ENCODE measurements around the gene OSTN.

OSTN gene

GRCh38 chr3:191280882-191281281 is 81.8 kb downstream of the OSTN start:
- Histone ChIP-seq H3K36me3 (ENCODE audit: insufficient read depth, insufficient read length, low read length) (no peaks in the 10 kb centered on the region), H3K4me3 (ENCODE audit: insufficient read length, low read depth) (no peak overlapping the region), H3K27me3 (ENCODE audit: insufficient read depth, insufficient read length) (no peaks in the 10 kb centered on the region), H3K4me1 (ENCODE audit: insufficient read depth, insufficient read length) (no peaks in the 10 kb centered on the region), H3K9ac (ENCODE audit: insufficient read length, low read depth) (no peak overlapping the region), H3K9me3 (ENCODE audit: insufficient read depth, low read length) (no peaks in the 10 kb centered on the region)
- DNase-seq (ENCODE audit: low read depth, low spot score): no peak
- TF ChIP-seq SUZ12 (IDR thresholded peaks at IDR 0.05; ENCODE audit: extremely low read depth, insufficient read depth, insufficient read length): no peak
- TF ChIP-seq YY1 (IDR thresholded peaks at IDR 0.05; ENCODE audit: insufficient read depth, insufficient read length): no peak
- TF ChIP-seq ZNF274 (IDR thresholded peaks at IDR 0.05; ENCODE audit: low read depth, low read length): no peak

DNA sequence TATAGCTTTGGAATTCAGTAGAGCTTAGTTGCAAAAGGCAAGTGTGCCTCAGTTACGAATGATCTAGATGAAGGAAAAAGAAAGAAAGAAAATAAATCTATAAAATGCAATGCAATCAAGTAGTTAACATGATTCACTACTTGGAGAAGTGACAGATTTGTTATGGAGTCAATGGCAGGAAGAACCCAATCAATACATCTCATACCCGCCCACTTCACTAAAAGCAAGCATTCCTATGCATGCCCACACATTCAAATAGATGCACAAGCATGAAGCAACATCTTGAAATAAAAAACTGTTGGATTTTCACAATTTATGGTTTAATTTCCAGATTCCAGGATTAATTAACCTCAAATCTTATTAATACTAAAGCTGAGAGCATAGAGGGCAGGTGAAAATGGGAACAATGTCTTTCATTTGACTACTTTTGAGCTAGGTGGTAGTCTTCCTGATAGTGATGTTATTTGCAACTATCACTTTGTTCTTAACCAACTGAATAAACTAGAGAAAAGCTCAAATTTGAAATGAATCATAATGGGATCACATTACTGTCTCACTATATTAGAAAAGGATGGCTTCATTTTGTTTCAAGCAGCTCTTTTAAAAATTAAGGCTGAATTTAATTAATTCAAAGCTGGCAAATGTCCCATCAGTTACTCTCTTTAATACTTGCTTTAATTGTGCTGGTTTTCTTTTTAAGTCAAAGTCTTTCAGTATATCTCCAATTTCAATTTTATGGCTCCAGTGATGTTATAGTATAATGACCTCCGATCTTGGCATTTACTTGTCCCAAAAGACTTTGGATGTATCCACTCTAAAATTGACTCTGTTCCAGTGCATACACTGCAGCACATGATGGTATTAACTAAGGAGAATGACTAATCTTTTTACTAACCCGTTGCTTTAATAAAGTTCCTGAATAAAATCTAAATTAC is 83.5 kb downstream of the OSTN start:
- no peak for DNase-seq (ENCODE audit: low read depth, low spot score)
- no peaks in the 10 kb centered on the region for H3K27me3 ChIP-seq (ENCODE audit: insufficient read depth, insufficient read length)
- no peaks in the 10 kb centered on the region for H3K36me3 ChIP-seq (ENCODE audit: insufficient read depth, insufficient read length, low read length)
- no peak overlapping the region for H3K9ac ChIP-seq (ENCODE audit: insufficient read length, low read depth)
- no peaks in the 10 kb centered on the region for H3K9me3 ChIP-seq (ENCODE audit: insufficient read depth, low read length)
- no peak overlapping the region for H3K4me3 ChIP-seq (ENCODE audit: insufficient read length, low read depth)
- no peaks in the 10 kb centered on the region for H3K4me1 ChIP-seq (ENCODE audit: insufficient read depth, insufficient read length)
- no peak for TF ChIP-seq YY1 (IDR thresholded peaks at IDR 0.05; ENCODE audit: insufficient read depth, insufficient read length)
- TF ChIP-seq ZNF274 (IDR thresholded peaks at IDR 0.05; ENCODE audit: low read depth, low read length): no peak
- no peak for TF ChIP-seq SUZ12 (IDR thresholded peaks at IDR 0.05; ENCODE audit: extremely low read depth, insufficient read depth, insufficient read length)

DNA sequence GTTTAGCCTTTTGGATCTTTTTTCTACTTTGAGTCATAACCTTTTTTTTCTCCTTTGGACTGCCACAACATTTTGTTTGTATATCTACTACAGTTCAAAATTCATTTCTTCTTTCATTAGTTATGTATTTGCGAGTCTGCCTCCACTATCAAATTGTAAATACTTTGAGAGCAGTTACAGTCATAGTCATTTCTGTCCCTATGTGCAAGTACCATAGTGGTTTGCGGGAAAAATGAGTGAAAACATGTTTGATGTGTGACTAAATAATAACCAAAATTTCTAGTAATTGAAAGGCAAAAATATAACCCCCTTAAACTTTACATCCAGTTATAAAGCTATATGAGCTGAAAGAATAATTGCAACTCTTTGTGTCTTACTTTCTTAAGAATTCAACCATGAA is 84.4 kb downstream of the OSTN start:
- no peaks in the 10 kb centered on the region for H3K27me3 ChIP-seq (ENCODE audit: insufficient read depth, insufficient read length)

DNA sequence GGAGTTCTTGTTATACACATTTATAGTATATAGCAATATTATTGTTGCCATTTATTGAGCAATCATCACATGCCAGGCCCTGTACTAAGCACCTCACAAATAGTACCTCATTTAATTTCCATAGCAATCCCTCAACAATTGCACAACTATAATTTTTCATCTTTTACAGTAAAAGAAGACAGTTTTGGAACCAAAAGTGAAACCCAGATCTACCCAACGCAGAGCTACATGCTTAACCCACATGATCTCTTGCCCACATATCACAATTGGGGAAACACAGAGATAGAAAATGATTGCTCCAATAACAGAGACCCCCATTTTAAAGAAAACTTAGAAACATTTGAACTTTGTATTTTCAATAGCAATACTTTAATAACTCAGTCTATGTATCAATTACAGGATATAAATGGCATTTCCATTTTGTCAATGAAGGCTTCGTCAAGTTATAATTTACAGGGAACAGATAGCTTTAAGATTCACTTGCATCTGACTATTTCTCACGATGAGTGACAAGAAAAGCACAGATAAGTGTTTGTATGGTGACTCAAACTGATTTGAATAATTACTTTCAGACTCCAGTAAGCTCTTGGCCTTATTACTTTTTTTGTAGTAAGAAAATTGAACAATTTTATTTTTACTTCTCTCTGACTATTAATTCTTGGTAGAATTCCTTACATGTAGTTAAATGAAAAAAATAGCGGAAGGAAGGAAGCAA is 91.4 kb downstream of the OSTN start:
- no peaks in the 10 kb centered on the region for H3K4me1 ChIP-seq (ENCODE audit: insufficient read depth, insufficient read length)
- DNase-seq (ENCODE audit: low read depth, low spot score): no peak
- H3K9me3 ChIP-seq (ENCODE audit: insufficient read depth, low read length): no peaks in the 10 kb centered on the region
- H3K36me3 ChIP-seq (ENCODE audit: insufficient read depth, insufficient read length, low read length): no peaks in the 10 kb centered on the region
- H3K27me3 ChIP-seq (ENCODE audit: insufficient read depth, insufficient read length): no peaks in the 10 kb centered on the region
- no peak for TF ChIP-seq YY1 (IDR thresholded peaks at IDR 0.05; ENCODE audit: insufficient read depth, insufficient read length)
- no peak for TF ChIP-seq ZNF274 (IDR thresholded peaks at IDR 0.05; ENCODE audit: low read depth, low read length)
- no peak for TF ChIP-seq SUZ12 (IDR thresholded peaks at IDR 0.05; ENCODE audit: extremely low read depth, insufficient read depth, insufficient read length)
- H3K9ac ChIP-seq (ENCODE audit: insufficient read length, low read depth): no peak overlapping the region
- H3K4me3 ChIP-seq (ENCODE audit: insufficient read length, low read depth): no peak overlapping the region

More for the DNA sequence above, 84.4 kb downstream of the OSTN start:
- Histone ChIP-seq H3K36me3 (ENCODE audit: insufficient read depth, insufficient read length, low read length) (no peaks in the 10 kb centered on the region), H3K4me3 (ENCODE audit: insufficient read length, low read depth) (no peak overlapping the region), H3K9ac (ENCODE audit: insufficient read length, low read depth) (no peak overlapping the region), H3K4me1 (ENCODE audit: insufficient read depth, insufficient read length) (no peaks in the 10 kb centered on the region), H3K9me3 (ENCODE audit: insufficient read depth, low read length) (no peaks in the 10 kb centered on the region)
- TF ChIP-seq YY1 (IDR thresholded peaks at IDR 0.05; ENCODE audit: insufficient read depth, insufficient read length) (no peak), SUZ12 (IDR thresholded peaks at IDR 0.05; ENCODE audit: extremely low read depth, insufficient read depth, insufficient read length) (no peak), ZNF274 (IDR thresholded peaks at IDR 0.05; ENCODE audit: low read depth, low read length) (no peak)
- DNase-seq (ENCODE audit: low read depth, low spot score): no peak

DNA sequence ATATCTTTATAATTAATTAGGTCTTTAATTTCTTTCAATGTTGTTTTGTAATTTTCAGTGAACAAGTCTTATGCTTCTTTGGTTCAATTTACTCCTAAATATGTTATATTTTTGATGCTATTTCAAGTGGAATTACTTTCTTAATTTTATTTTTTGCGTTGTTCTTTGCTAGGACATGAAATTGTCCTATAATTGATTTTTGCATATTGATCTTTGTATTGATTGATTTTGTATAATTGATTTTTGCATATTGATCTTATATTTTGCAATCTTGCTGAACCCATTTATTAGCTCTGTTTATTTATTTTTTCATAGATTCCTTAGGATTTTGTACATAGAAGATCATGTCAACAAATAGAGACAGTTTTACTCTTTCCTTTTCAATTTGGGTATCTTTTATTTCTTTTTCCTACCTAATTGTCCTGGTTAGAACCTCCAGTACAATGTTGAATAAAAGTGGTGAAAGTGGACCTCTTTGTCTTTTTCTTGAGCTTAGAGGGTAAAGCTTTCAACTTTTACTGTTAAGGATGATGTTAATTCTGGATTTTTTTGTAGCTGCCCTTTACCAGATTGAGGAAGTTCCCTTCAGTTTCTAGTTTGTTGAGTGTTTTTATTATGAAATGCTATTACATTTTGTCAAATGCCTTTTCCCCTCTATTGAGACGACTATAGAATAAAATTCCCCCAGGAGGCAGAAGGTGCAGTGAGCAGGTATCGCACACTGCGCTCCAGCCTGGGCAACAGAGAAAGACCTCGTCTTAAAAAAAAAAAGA is 93.4 kb downstream of the OSTN start:
- DNase-seq (ENCODE audit: low read depth, low spot score): no peak
- Histone ChIP-seq H3K4me3 (ENCODE audit: insufficient read length, low read depth) (no peak overlapping the region), H3K27me3 (ENCODE audit: insufficient read depth, insufficient read length) (no peaks in the 10 kb centered on the region), H3K36me3 (ENCODE audit: insufficient read depth, insufficient read length, low read length) (no peaks in the 10 kb centered on the region), H3K9ac (ENCODE audit: insufficient read length, low read depth) (no peak overlapping the region), H3K9me3 (ENCODE audit: insufficient read depth, low read length) (no peaks in the 10 kb centered on the region), H3K4me1 (ENCODE audit: insufficient read depth, insufficient read length) (no peaks in the 10 kb centered on the region)
- no peak for TF ChIP-seq SUZ12 (IDR thresholded peaks at IDR 0.05; ENCODE audit: extremely low read depth, insufficient read depth, insufficient read length)
- TF ChIP-seq YY1 (IDR thresholded peaks at IDR 0.05; ENCODE audit: insufficient read depth, insufficient read length): no peak
- no peak for TF ChIP-seq ZNF274 (IDR thresholded peaks at IDR 0.05; ENCODE audit: low read depth, low read length)

GRCh38 chr3:191294291-191294690 is 95.2 kb downstream of the OSTN start:
- Histone ChIP-seq H3K9me3 (ENCODE audit: insufficient read depth, low read length) (peaks cover 2% of the 10 kb centered on the region; the same call in 1 of the 2 replicates), H3K9ac (ENCODE audit: insufficient read length, low read depth) (no peak overlapping the region), H3K4me3 (ENCODE audit: insufficient read length, low read depth) (no peak overlapping the region), H3K36me3 (ENCODE audit: insufficient read depth, insufficient read length, low read length) (no peaks in the 10 kb centered on the region), H3K27me3 (ENCODE audit: insufficient read depth, insufficient read length) (no peaks in the 10 kb centered on the region), H3K4me1 (ENCODE audit: insufficient read depth, insufficient read length) (no peaks in the 10 kb centered on the region)
- no peak for DNase-seq (ENCODE audit: low read depth, low spot score)
- TF ChIP-seq ZNF274 (IDR thresholded peaks at IDR 0.05; ENCODE audit: low read depth, low read length) (no peak), YY1 (IDR thresholded peaks at IDR 0.05; ENCODE audit: insufficient read depth, insufficient read length) (no peak), SUZ12 (IDR thresholded peaks at IDR 0.05; ENCODE audit: extremely low read depth, insufficient read depth, insufficient read length) (no peak)

All from NT2/D1 (cell line).